Activated CD8-positive, alpha-beta memory T cell treated with anti-CD3 and anti-CD28 coated beads for 36 hours (primary cell): ENCODE data around the gene SLC5A2. TPM values are rescaled to one million over a fixed set of nuclear protein-coding genes. Genes with fewer than 3 reads are reported as not detected.

Experiments
- CTCF ChIA-PET: fragments of 350-600 bp; sonication (Branson Sonifier 250); formaldehyde crosslinking; loops from one replicate; lab custom pipeline; 2021; ENCODE audit warnings: antibody characterized with exemption; lab: Charles Lee
- POLR2A ChIA-PET: fragments of 350-600 bp; sonication (Branson Sonifier 250); formaldehyde crosslinking; loops from one replicate; lab custom pipeline; 2021; ENCODE audit warnings: antibody characterized with exemption; lab: Charles Lee
- total RNA-seq, 2 experiments: library from RNA; stranded (reverse); gene quantifications; one replicate each; pipeline ENCODE4 v1.2.3, GENCODE V29; 2021

SLC5A2 gene
- total RNA-seq, 2 experiments from 2014 or later: not detected

- ChIA-PET CTCF (interaction anchor here (0.6 to 2.1 kb wide), 8 partner anchors 10 to 411 kb away, joined by 3 to 19 read pairs (median 3); partner anchors contain the start of genes FUS and ZNF843), POLR2A (interaction anchor here (0.6 to 2.8 kb wide), 8 partner anchors 19 to 416 kb away, joined by 3 to 15 read pairs (median 6); partner anchors contain the start of genes FUS, RUSF1, ZNF267 and ZNF646)
Observed at GRCh38 chr16:31458073-31458843, 24.7 kb upstream of the SLC5A2 start.

- CTCF ChIA-PET: interaction anchor here (0.9 to 2.4 kb wide), 11 partner anchors 12 to 410 kb away, joined by 3 to 19 read pairs (median 3); partner anchors contain the start of genes FUS, TGFB1I1 and ZNF843
- POLR2A ChIA-PET: interaction anchor here (0.6 to 2.8 kb wide), 11 partner anchors 18 to 425 kb away, joined by 3 to 15 read pairs (median 4); partner anchors contain the start of genes FUS, RUSF1, STX4 and ZNF267
Observed at GRCh38 chr16:31458844-31459686, 23.9 kb upstream of the SLC5A2 start, which contains the start of gene ARMC5. Gene ARMC5, plus strand, starts transcription at chr16:31459501. Its CDS starts 24 bp downstream, at chr16:31459525.

- POLR2A ChIA-PET: interaction anchor here (1.0 to 2.8 kb wide), 13 partner anchors 17 to 426 kb away, joined by 3 to 15 read pairs (median 4); partner anchors contain the start of genes FUS, RUSF1, STX4 and ZNF267
- CTCF ChIA-PET: interaction anchor here (0.6 to 2.4 kb wide), 18 partner anchors 8 to 409 kb away, joined by 3 to 11 read pairs (median 3); partner anchors contain the start of genes FUS, TGFB1I1 and ZNF843
Observed at GRCh38 chr16:31459687-31460581, 23.0 kb upstream of the SLC5A2 start.

GRCh38 chr16:31460582-31461002, 22.3 kb upstream of the SLC5A2 start:
- ChIA-PET POLR2A (interaction anchor here (1.0 to 2.8 kb wide), 7 partner anchors 18 to 413 kb away, joined by 3 to 15 read pairs (median 3); partner anchors contain the start of genes ZNF267 and ZNF843), CTCF (interaction anchor here (0.6 to 2.4 kb wide), 13 partner anchors 9 to 408 kb away, joined by 3 to 11 read pairs (median 3); partner anchors contain the start of genes TGFB1I1 and ZNF843)

GRCh38 chr16:31461201-31461920, 21.6 kb upstream of the SLC5A2 start:
- POLR2A ChIA-PET: interaction anchor here (1.1 to 2.7 kb wide), 3 partner anchors 26 to 408 kb away, joined by 3 to 15 read pairs (median 3); no protein-coding TSS in a partner anchor

GRCh38 chr16:31461921-31462804, 20.8 kb upstream of the SLC5A2 start:
- ChIA-PET POLR2A (no interaction called here), CTCF (no interaction called here)

More at GRCh38 chr16:31461201-31461920, 21.6 kb upstream of the SLC5A2 start:
- CTCF ChIA-PET: interaction anchor here (1.1 to 2.4 kb wide), 8 partner anchors 9 to 408 kb away, joined by 3 to 11 read pairs (median 4); partner anchors contain the start of gene TGFB1I1

GRCh38 chr16:31464348-31464769, 18.6 kb upstream of the SLC5A2 start:
- ChIA-PET POLR2A (no interaction called here), CTCF (no interaction called here)

- CTCF ChIA-PET: no interaction called here
- POLR2A ChIA-PET: no interaction called here
Observed at GRCh38 chr16:31464781-31465260, 18.1 kb upstream of the SLC5A2 start.

- CTCF ChIA-PET: no interaction called here
- POLR2A ChIA-PET: no interaction called here
Observed at GRCh38 chr16:31465788-31466370, 17.0 kb upstream of the SLC5A2 start.

GRCh38 chr16:31466381-31466841, 16.5 kb upstream of the SLC5A2 start:
- ChIA-PET POLR2A (no interaction called here), CTCF (no interaction called here)

- POLR2A ChIA-PET: no interaction called here
Observed at GRCh38 chr16:31467151-31467773, 15.7 kb upstream of the SLC5A2 start.

GRCh38 chr16:31467858-31468257, 15.1 kb upstream of the SLC5A2 start:
- POLR2A ChIA-PET: no interaction called here
- CTCF ChIA-PET: no interaction called here

More at GRCh38 chr16:31467151-31467773, 15.7 kb upstream of the SLC5A2 start:
- CTCF ChIA-PET: no interaction called here

GRCh38 chr16:31470615-31471014, 12.3 kb upstream of the SLC5A2 start:
- POLR2A ChIA-PET: no interaction called here
- CTCF ChIA-PET: interaction anchor here (1.0 to 2.8 kb wide), 2 partner anchors 10 to 30 kb away, joined by 3 to 11 read pairs; no protein-coding TSS in a partner anchor

- POLR2A ChIA-PET: no interaction called here
- CTCF ChIA-PET: interaction anchor here (2.8 kb wide), 1 partner anchor 11 kb away, joined by 11 read pairs; no protein-coding TSS in a partner anchor
Observed at GRCh38 chr16:31471241-31471874, 11.6 kb upstream of the SLC5A2 start.
